Liver (tissue), 3 donors: ENCODE results near the gene PDLIM7.

ENCODE experiments used
- EGR1 ChIP-seq, 2 donors: IDR thresholded peaks; 2 replicates each; pipeline ENCODE4 v1.6.1; 2016 to 2018; ENCODE audit warnings: antibody characterized with exemption in 2 of 2, low read depth in 2 of 2
- FOXA1 ChIP-seq: IDR thresholded peaks from 2 replicates; pipeline ENCODE4 v1.6.1; 2016; ENCODE audit warnings: antibody characterized with exemption
- FOXA2 ChIP-seq: IDR thresholded peaks from 2 replicates; pipeline ENCODE4 v1.6.1; 2016; ENCODE audit warnings: antibody characterized with exemption
- GABPA ChIP-seq, 2 donors: IDR thresholded peaks in 1 of 2; conservative IDR thresholded peaks in 1 of 2; 2 replicates each; pipeline ENCODE4 v1.6.1; 2016; ENCODE audit warnings: antibody characterized with exemption in 2 of 2, mild to moderate bottlenecking in 1 of 2, moderate library complexity in 1 of 2
- JUND ChIP-seq, 2 donors: IDR thresholded peaks; 2 replicates each; pipeline ENCODE4 v1.6.1; 2016; ENCODE audit warnings: antibody characterized with exemption in 2 of 2
- RAD21 ChIP-seq, 2 donors: IDR thresholded peaks; 2 replicates each; pipeline ENCODE4 v1.6.1; 2016; ENCODE audit warnings: antibody characterized with exemption in 2 of 2, mild to moderate bottlenecking in 2 of 2
- RXRA ChIP-seq, 2 donors: IDR thresholded peaks; 2 replicates each; pipeline ENCODE4 v1.6.1; 2017 to 2018; ENCODE audit warnings: antibody characterized with exemption in 2 of 2, mild to moderate bottlenecking in 1 of 2
- SP1 ChIP-seq: IDR thresholded peaks from 2 replicates; pipeline ENCODE4 v1.6.1; 2018; ENCODE audit warnings: antibody characterized with exemption, mild to moderate bottlenecking
- TAF1 ChIP-seq: conservative IDR thresholded peaks from 2 replicates; pipeline ENCODE4 v1.6.1; 2016; ENCODE audit warnings: antibody characterized with exemption, mild to moderate bottlenecking
- YY1 ChIP-seq: IDR thresholded peaks from 2 replicates; pipeline ENCODE4 v1.6.1; 2016; ENCODE audit warnings: antibody characterized with exemption, mild to moderate bottlenecking
- TF ChIP-seq, protein P1 (sequence below): fragments of 150-350 bp; IDR thresholded peaks from 2 replicates; pipeline ENCODE4 v1.5.1; 2017; ENCODE audit warnings: improper control_type of control experiment, low read depth, low read length; ENCODE audit not compliant: missing input control
- TF ChIP-seq, protein P2 (sequence below): IDR thresholded peaks from 2 replicates; pipeline ENCODE4 v1.6.1; 2016; ENCODE audit warnings: antibody characterized with exemption
- donor health status: healthy.
- donor health status: healthy.

DNA sequence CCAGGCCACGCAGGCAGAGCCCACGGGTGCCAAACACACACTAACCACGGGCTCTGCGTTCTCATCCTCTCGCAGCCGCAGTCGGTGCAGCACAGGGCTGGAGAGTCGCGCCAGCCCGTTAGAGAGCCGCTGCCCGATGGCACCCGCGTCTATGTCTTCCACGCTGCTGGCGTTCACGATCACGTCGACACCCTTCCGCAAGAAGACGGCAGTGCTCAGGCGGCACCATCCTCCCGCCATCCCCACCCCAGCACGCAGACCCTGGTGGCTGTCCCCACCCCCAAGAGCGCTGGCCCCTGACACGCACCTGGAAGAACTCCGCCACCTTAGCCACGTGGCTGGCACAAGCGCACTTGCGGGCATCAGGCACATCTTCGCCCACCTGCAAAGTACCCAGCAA is 30.0 kb downstream of the PDLIM7 start:
- TF ChIP-seq, protein P1, sequence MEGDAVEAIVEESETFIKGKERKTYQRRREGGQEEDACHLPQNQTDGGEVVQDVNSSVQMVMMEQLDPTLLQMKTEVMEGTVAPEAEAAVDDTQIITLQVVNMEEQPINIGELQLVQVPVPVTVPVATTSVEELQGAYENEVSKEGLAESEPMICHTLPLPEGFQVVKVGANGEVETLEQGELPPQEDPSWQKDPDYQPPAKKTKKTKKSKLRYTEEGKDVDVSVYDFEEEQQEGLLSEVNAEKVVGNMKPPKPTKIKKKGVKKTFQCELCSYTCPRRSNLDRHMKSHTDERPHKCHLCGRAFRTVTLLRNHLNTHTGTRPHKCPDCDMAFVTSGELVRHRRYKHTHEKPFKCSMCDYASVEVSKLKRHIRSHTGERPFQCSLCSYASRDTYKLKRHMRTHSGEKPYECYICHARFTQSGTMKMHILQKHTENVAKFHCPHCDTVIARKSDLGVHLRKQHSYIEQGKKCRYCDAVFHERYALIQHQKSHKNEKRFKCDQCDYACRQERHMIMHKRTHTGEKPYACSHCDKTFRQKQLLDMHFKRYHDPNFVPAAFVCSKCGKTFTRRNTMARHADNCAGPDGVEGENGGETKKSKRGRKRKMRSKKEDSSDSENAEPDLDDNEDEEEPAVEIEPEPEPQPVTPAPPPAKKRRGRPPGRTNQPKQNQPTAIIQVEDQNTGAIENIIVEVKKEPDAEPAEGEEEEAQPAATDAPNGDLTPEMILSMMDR, result no peak
- TF ChIP-seq SP1, result no peak
- TF ChIP-seq JUND (IDR thresholded peaks at IDR 0.05), result no peak
- TF ChIP-seq, protein P2, sequence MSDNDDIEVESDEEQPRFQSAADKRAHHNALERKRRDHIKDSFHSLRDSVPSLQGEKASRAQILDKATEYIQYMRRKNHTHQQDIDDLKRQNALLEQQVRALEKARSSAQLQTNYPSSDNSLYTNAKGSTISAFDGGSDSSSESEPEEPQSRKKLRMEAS, result no peak
- TF ChIP-seq EGR1 (IDR thresholded peaks at IDR 0.05; ENCODE audit: low read depth in 2 of 2), result no peak
- no peak for TF ChIP-seq GABPA (IDR thresholded peaks at IDR 0.05 in 1 of 2, conservative IDR thresholded peaks at IDR 0.05 in 1 of 2)
- TF ChIP-seq RAD21 (IDR thresholded peaks at IDR 0.05), result no peak
- no peak for TF ChIP-seq TAF1
- no peak for TF ChIP-seq RXRA (IDR thresholded peaks at IDR 0.05)
- no peak for TF ChIP-seq FOXA2
- no peak for TF ChIP-seq FOXA1
- TF ChIP-seq YY1, result no peak
